HepG2 (cell line): Measurements from ENCODE around the gene GUCY2D. TPM values are rescaled to one million over a fixed set of nuclear protein-coding genes. Genes with fewer than 3 reads are reported as not detected.

Experiments used
- CHD4 ChIP-seq: fragments of 200-600 bp; sonication (generic); IDR thresholded peaks from 2 replicates; pipeline ENCODE4 v1.7.0; 2017; ENCODE audit warnings: mild to moderate bottlenecking, low read length, borderline replicate concordance
- FOSL1 ChIP-seq: sonication (generic); formaldehyde crosslinking; IDR thresholded peaks from 2 replicates; pipeline ENCODE4 v1.9.0; 2021; ENCODE audit warnings: missing genetic modification reagents, borderline replicate concordance
- HMGXB4 ChIP-seq, 2 experiments: sonication (generic) in 1 of 2; formaldehyde crosslinking in 1 of 2; IDR thresholded peaks; 2 replicates each; pipeline versions ENCODE4 v1.4.0 to v1.6.1; 2018 to 2020; ENCODE audit warnings: missing genetic modification reagents in 2 of 2, borderline replicate concordance in 1 of 2, low read depth in 1 of 2, mild to moderate bottlenecking in 1 of 2, missing biosample characterization in 1 of 2
- HNF1A ChIP-seq, 2 experiments: sonication (generic) in 1 of 2; formaldehyde crosslinking in 1 of 2; IDR thresholded peaks; 2 replicates each; pipeline versions ENCODE4 v1.4.0 to v1.6.1; 2016 to 2020; ENCODE audit warnings: borderline replicate concordance in 1 of 2, low read depth in 1 of 2, mild to moderate bottlenecking in 1 of 2, missing genetic modification reagents in 1 of 2
- SUZ12 ChIP-seq: fragments of 150-350 bp; IDR thresholded peaks from 2 replicates; pipeline ENCODE4 v1.6.1; 2014; ENCODE audit warnings: low read depth, low read length
- TAF15 ChIP-seq: fragments of 200-400 bp; formaldehyde crosslinking; IDR thresholded peaks from one replicate; pipeline ENCODE4 v1.6.1; 2018; ENCODE audit warnings: mild to moderate bottlenecking, low read depth, low read length; ENCODE audit not compliant: poor library complexity, severe bottlenecking
- TBP ChIP-seq: sonication (generic); formaldehyde crosslinking; IDR thresholded peaks from 2 replicates; pipeline ENCODE4 v1.5.0; 2020; ENCODE audit warnings: missing genetic modification reagents
- TOE1 ChIP-seq: sonication (generic); formaldehyde crosslinking; IDR thresholded peaks from 2 replicates; pipeline ENCODE4 v1.4.0; 2020; ENCODE audit warnings: mild to moderate bottlenecking, missing genetic modification reagents
- U2AF1 ChIP-seq: fragments of 200-400 bp; formaldehyde crosslinking; optimal IDR thresholded peaks from 2 replicates; pipeline ENCODE3; 2017; ENCODE audit warnings: mild to moderate bottlenecking, low read depth, low read length
- ZBTB44 ChIP-seq: sonication (generic); formaldehyde crosslinking; IDR thresholded peaks from 2 replicates; pipeline ENCODE4 v1.4.0; 2020; ENCODE audit warnings: missing genetic modification reagents
- ZBTB7A ChIP-seq: sonication (generic); formaldehyde crosslinking; IDR thresholded peaks from 2 replicates; pipeline ENCODE4 v1.8.0; 2022; ENCODE audit warnings: mild to moderate bottlenecking, missing genetic modification reagents
- ZKSCAN1 ChIP-seq: fragments of 150-350 bp; IDR thresholded peaks from 2 replicates; pipeline ENCODE4 v1.6.1; 2014; ENCODE audit warnings: low read length
- ZKSCAN8 ChIP-seq: IDR thresholded peaks from 2 replicates; pipeline ENCODE4 v1.6.1; 2016; ENCODE audit warnings: borderline replicate concordance, missing genetic modification reagents, missing compliant biosample characterization
- ZNF253 ChIP-seq: sonication (generic); formaldehyde crosslinking; IDR thresholded peaks from 2 replicates; pipeline ENCODE4 v1.8.0; 2022; ENCODE audit warnings: mild to moderate bottlenecking, missing genetic modification reagents, borderline replicate concordance
- ZNF430 ChIP-seq: sonication (generic); formaldehyde crosslinking; IDR thresholded peaks from 2 replicates; pipeline ENCODE4 v1.9.0; 2021; ENCODE audit warnings: mild to moderate bottlenecking, missing genetic modification reagents
- ZNF687 ChIP-seq: sonication (generic); formaldehyde crosslinking; IDR thresholded peaks from 2 replicates; pipeline ENCODE4 v1.5.1; 2020; ENCODE audit warnings: mild to moderate bottlenecking, missing genetic modification reagents, moderate library complexity
- polyA plus RNA-seq, 8 experiments: library from polyadenylated mRNA; depleted of rRNA in 3 of 8; stranded (reverse) in 7 of 8; unstranded in 1 of 8; fragments of >200 nt; fragmentation: Illumina TruSeq in 4 of 8; extraction: Trizol in 4 of 8; gene quantifications; 2 replicates each; pipeline versions ENCODE4 v1.2.1 to v1.2.3, GENCODE V29; 2011 to 2016; ENCODE audit warnings: low read depth in 4 of 8, missing spikeins in 1 of 8, mixed read lengths in 1 of 8; ENCODE audit not compliant: insufficient read depth in 1 of 8
- total RNA-seq, 5 experiments: library from RNA; depleted of rRNA; stranded (reverse); fragments of >200 nt; fragmentation: Illumina TruSeq; extraction: Trizol; gene quantifications; 2 replicates each; pipeline ENCODE4 v1.2.3, GENCODE V29; 2016; ENCODE audit warnings: low read depth in 1 of 5

GUCY2D gene
- total and polyA plus RNA-seq, 2 of the 13 experiments (the other 11 are each of a cell fraction or from before 2014, with no cell fraction given) = not detected

GRCh38 chr17:8056232-8056975 lies 54.0 kb downstream of the GUCY2D start (continued):
- no peak for TF ChIP-seq ZBTB44 (CRISPR knock-in tag)
- peak; percentile 95 for TF ChIP-seq ZBTB7A (CRISPR knock-in tag)
- no peak for TF ChIP-seq TOE1 (CRISPR knock-in tag)
- TF ChIP-seq ZKSCAN1 = 0 out of 2 replicates have a peak, but pooled peaks have one; percentile 9
- peak; percentile 65 to 78 for TF ChIP-seq HMGXB4 (CRISPR knock-in tag; IDR thresholded peaks at IDR 0.05; ENCODE audit: borderline replicate concordance in 1 of 2, low read depth in 1 of 2)
- no peak for TF ChIP-seq TAF15
- no peak for TF ChIP-seq SUZ12
- 0 out of 2 replicates have a peak, but pooled peaks have one; percentile 40 for TF ChIP-seq ZKSCAN8 (CRISPR knock-in tag)
- no peak for TF ChIP-seq CHD4
- TF ChIP-seq ZNF687 (CRISPR knock-in tag) = peak; percentile 50; the same call in 1 of the 2 replicates
- peak; percentile 82 for TF ChIP-seq HNF1A (IDR thresholded peaks at IDR 0.05; ENCODE audit: low read depth)
- TF ChIP-seq HNF1A (CRISPR knock-in tag; IDR thresholded peaks at IDR 0.05; ENCODE audit: borderline replicate concordance) = peak; percentile 78
- TF ChIP-seq ZNF253 (CRISPR knock-in tag) = no peak
- TF ChIP-seq TBP (CRISPR knock-in tag) = no peak
- TF ChIP-seq U2AF1 = no peak
- no peak for TF ChIP-seq FOSL1 (CRISPR knock-in tag)
- peak; percentile 31; the same call in 1 of the 2 replicates for TF ChIP-seq ZNF430 (CRISPR knock-in tag)
